Measurements from ENCODE around the gene WIPI1. TPM values are rescaled to one million over a fixed set of nuclear protein-coding genes. Genes with fewer than 3 reads are reported as not detected.

WIPI1 gene
- total RNA-seq, 4 donors from 2014 or later = 62.6 to 313 (median 97.1) TPM

GRCh38 chr17:68491381-68492231 lies 34.3 kb upstream of the WIPI1 start:
- Histone ChIP-seq H3K4me1 (peaks cover 4 to 27% (median 11%) of the 10 kb centered on the region in 4 donors), H3K36me3 (no peaks in the 10 kb centered on the region), H3K27me3 (no peaks in the 10 kb centered on the region), H3K4me3 (peak overlapping the region in 1 of 4 donors; percentile 7), H3K9me3 (no peaks in the 10 kb centered on the region), H3K27ac (peak overlapping the region; percentile 15 to 74 (median 58))
- intact Hi-C loops (cut with DNase I; ENCODE audit: low total_unique reads) = no loop called here
- in situ Hi-C loops (cut with MboI; ENCODE audit: low pct_ligation_motif_present in 1 of 4, low pct_unique_long_range_greater_than_20kb in 1 of 4, low sequenced_read_pairs in 3 of 4) = no loop called here
- TF ChIP-seq POLR2AphosphoS5 (IDR thresholded peaks at IDR 0.05) (no peak), CTCF (IDR thresholded peaks at IDR 0.05) (no peak), EP300 (IDR thresholded peaks at IDR 0.05; ENCODE audit: low read depth) (no peak), POLR2A (IDR thresholded peaks at IDR 0.05) (no peak)
- 26 to 44% methylated on average over 3 to 12 of the region's 12 CpGs for WGBS, 2 donors (ENCODE audit: low coverage in 1 of 2)
- peak; percentile 45 for DNase-seq

GRCh38 chr17:68489919-68490318 lies 32.6 kb upstream of the WIPI1 start:
- WGBS, 2 donors (ENCODE audit: low coverage in 1 of 2) = 75% methylated on average over 4 of the region's 4 CpGs; no CpG with 5 or more reads in 1 of the 2 donors
- H3K27ac ChIP-seq = no peak overlapping the region
- H3K4me1 ChIP-seq = peaks cover 4 to 27% (median 11%) of the 10 kb centered on the region in 4 donors
- no peaks in the 10 kb centered on the region for H3K27me3 ChIP-seq
- intact Hi-C loops (cut with DNase I; ENCODE audit: low total_unique reads) (no loop called here), in situ Hi-C loops (cut with MboI; ENCODE audit: low pct_ligation_motif_present in 1 of 4, low pct_unique_long_range_greater_than_20kb in 1 of 4, low sequenced_read_pairs in 3 of 4) (no loop called here)
- no peaks in the 10 kb centered on the region for H3K9me3 ChIP-seq
- H3K36me3 ChIP-seq = no peaks in the 10 kb centered on the region
- no peak for DNase-seq
- TF ChIP-seq POLR2AphosphoS5 (IDR thresholded peaks at IDR 0.05) = no peak
- no peak for TF ChIP-seq EP300 (IDR thresholded peaks at IDR 0.05; ENCODE audit: low read depth)
- no peak for TF ChIP-seq CTCF (IDR thresholded peaks at IDR 0.05)
- no peak for TF ChIP-seq POLR2A (IDR thresholded peaks at IDR 0.05)
- H3K4me3 ChIP-seq = no peak overlapping the region

- Histone ChIP-seq H3K36me3 (no peaks in the 10 kb centered on the region), H3K4me3 (no peak overlapping the region), H3K4me1 (peaks cover 0 to 7% (median 0%) of the 10 kb centered on the region in 4 donors), H3K27ac (no peak overlapping the region), H3K27me3 (no peaks in the 10 kb centered on the region), H3K9me3 (no peaks in the 10 kb centered on the region)
- intact Hi-C loops (cut with DNase I; ENCODE audit: low total_unique reads) (no loop called here), in situ Hi-C loops (cut with MboI; ENCODE audit: low pct_ligation_motif_present in 1 of 4, low pct_unique_long_range_greater_than_20kb in 1 of 4, low sequenced_read_pairs in 3 of 4) (no loop called here)
- no peak for DNase-seq
- TF ChIP-seq POLR2AphosphoS5 (IDR thresholded peaks at IDR 0.05) = no peak
- no peak for TF ChIP-seq CTCF (IDR thresholded peaks at IDR 0.05)
- TF ChIP-seq EP300 (IDR thresholded peaks at IDR 0.05; ENCODE audit: low read depth) = no peak
- TF ChIP-seq POLR2A (IDR thresholded peaks at IDR 0.05) = no peak
- WGBS, 2 donors (ENCODE audit: low coverage in 1 of 2) = 80 to 81% methylated on average over 2 of the region's 2 CpGs
Observed at GRCh38 chr17:68484458-68484857, 27.2 kb upstream of the WIPI1 start.

DNA sequence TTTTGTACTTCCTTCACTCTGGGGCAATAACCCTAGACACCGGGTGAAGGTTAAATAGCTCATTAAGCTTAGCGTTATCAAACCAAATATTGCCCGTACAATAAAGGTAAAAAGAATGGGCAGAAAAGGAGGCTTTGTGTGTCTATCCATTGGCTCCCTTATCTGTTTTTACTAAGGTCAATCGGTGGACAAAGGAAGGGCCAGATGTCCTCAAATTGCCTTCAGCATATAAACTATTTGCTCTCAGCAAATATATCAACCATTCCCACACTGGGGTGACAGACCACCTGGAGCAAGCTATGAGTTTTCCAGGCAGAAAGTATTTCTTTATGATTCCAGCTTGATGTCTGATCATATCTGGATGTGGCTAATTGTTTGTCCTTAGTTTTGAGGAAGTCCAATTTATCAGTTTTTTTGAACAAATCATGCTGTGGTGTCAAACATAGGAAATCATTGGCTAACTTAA lies 25.3 kb upstream of the WIPI1 start:
- Histone ChIP-seq H3K4me3 (no peak overlapping the region), H3K27ac (no peak overlapping the region), H3K27me3 (no peaks in the 10 kb centered on the region), H3K36me3 (no peaks in the 10 kb centered on the region), H3K4me1 (peaks cover 0 to 7% (median 0%) of the 10 kb centered on the region in 4 donors), H3K9me3 (no peaks in the 10 kb centered on the region)
- WGBS, 2 donors (ENCODE audit: low coverage in 1 of 2) = 0 to 49% methylated on average over 1 to 4 of the region's 4 CpGs
- DNase-seq = no peak
- TF ChIP-seq POLR2A (IDR thresholded peaks at IDR 0.05) (no peak), EP300 (IDR thresholded peaks at IDR 0.05; ENCODE audit: low read depth) (no peak), CTCF (IDR thresholded peaks at IDR 0.05) (no peak), POLR2AphosphoS5 (IDR thresholded peaks at IDR 0.05) (no peak)
- intact Hi-C loops (cut with DNase I; ENCODE audit: low total_unique reads) = no loop called here
- in situ Hi-C loops (cut with MboI; ENCODE audit: low pct_ligation_motif_present in 1 of 4, low pct_unique_long_range_greater_than_20kb in 1 of 4, low sequenced_read_pairs in 3 of 4) = no loop called here
